ENCODE measurements around the gene CDH15. TPM values are rescaled to one million over a fixed set of nuclear protein-coding genes. Genes with fewer than 3 reads are reported as not detected.

The CDH15 gene
- polyA plus RNA-seq, 2 of the 4 experiments (the other 2 are of a cell fraction): 0.05 to 0.08 TPM

DNA sequence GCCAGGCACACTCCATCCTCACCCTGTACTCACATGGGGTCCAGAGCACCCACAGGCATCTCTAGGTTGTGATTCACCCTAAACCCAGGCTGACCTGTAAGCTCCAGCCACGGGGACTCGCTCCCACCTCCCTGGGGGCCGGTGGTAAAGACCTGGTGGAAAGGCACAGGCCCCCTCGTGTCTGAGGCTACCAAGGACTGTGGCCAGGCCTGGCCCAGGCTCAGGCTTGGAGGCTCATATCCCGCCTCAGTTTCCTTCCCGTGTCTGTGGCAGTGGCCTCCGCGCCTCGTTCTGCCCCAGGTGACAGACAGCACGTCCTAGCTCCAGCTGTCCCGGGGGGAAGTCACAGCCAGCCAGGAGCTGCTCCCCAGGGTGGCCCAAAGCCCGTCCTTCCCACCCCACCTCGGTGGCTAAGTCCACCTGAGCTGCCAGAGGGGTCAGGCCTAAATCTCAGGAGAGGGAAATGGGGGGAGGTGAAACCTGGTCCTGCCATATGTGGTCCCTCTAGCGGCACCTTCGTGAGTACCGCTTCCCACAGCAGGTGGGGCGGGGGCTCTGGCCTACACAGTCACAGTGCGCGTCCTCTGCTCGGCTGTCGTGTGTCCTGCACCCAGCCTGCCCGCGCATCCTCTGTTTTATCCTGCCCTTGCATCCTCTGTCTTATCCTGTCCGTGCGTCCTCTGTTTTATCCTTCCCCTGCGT lies 12.6 kb downstream of the CDH15 start:
- ATAC-seq: peak in 1 of 2 experiments; percentile 54; a peak in 3 of 6 replicates
- H3K4me2 ChIP-seq: no peak overlapping the region
- no peak overlapping the region for H3K27ac ChIP-seq
- TF ChIP-seq ZSCAN20 (CRISPR knock-in tag; IDR thresholded peaks at IDR 0.05) (no peak), HEYL (CRISPR knock-in tag; IDR thresholded peaks at IDR 0.05) (no peak)
- DNase-seq (ENCODE audit: low read depth in 1 of 2, low spot score in 1 of 2): no peak
- no peaks in the 10 kb centered on the region for H3K9me3 ChIP-seq
- no peak for FAIRE-seq
- no peak overlapping the region for H3K4me3 ChIP-seq
- H3K4me1 ChIP-seq: no peaks in the 10 kb centered on the region
- POLR2A ChIA-PET: no interaction called here
- WGBS (ENCODE audit: missing lambda C conversion rate): 54% methylated on average over 19 of the region's 26 CpGs
- CTCF ChIA-PET: interaction anchor here (0.7 kb wide), 1 partner anchor 310 kb away, joined by 3 read pairs; no protein-coding TSS in a partner anchor

DNA sequence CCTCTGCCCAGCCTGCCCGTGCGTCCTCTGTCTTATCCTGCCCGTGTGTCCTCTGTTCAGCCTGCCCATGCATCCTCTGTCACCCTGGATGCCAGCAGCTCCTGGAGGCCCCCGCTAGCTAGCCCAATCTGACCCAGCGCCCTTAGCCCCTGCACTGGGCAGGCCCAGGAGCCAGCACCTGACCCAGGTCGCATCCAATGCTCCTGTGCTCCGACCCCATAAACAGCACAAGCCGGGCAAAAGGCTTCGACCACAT lies 13.1 kb downstream of the CDH15 start:
- Histone ChIP-seq H3K4me3 (no peak overlapping the region), H3K4me1 (no peaks in the 10 kb centered on the region), H3K27ac (no peak overlapping the region), H3K9me3 (no peaks in the 10 kb centered on the region), H3K4me2 (no peak overlapping the region)
- peak in 1 of 2 experiments; percentile 11; a peak in 1 of 6 replicates for ATAC-seq
- POLR2A ChIA-PET: no interaction called here
- 74% methylated on average over 9 of the region's 9 CpGs for WGBS (ENCODE audit: missing lambda C conversion rate)
- FAIRE-seq: no peak
- TF ChIP-seq HOXB5 (CRISPR knock-in tag; IDR thresholded peaks at IDR 0.05) (no peak), TP53 (CRISPR knock-in tag; IDR thresholded peaks at IDR 0.05) (no peak), HEYL (CRISPR knock-in tag; IDR thresholded peaks at IDR 0.05) (no peak), POLR2A (IDR thresholded peaks at IDR 0.05; ENCODE audit: low read length) (no peak), ZFP36 (IDR thresholded peaks at IDR 0.05; ENCODE audit: borderline replicate concordance, partially characterized antibody) (no peak), NPAS2 (CRISPR knock-in tag; IDR thresholded peaks at IDR 0.05; ENCODE audit: borderline replicate concordance) (no peak), CHD2 (IDR thresholded peaks at IDR 0.05; ENCODE audit: low read length, partially characterized antibody) (no peak)
- TF ChIP-seq, protein P1, sequence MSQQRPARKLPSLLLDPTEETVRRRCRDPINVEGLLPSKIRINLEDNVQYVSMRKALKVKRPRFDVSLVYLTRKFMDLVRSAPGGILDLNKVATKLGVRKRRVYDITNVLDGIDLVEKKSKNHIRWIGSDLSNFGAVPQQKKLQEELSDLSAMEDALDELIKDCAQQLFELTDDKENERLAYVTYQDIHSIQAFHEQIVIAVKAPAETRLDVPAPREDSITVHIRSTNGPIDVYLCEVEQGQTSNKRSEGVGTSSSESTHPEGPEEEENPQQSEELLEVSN (IDR thresholded peaks at IDR 0.05; ENCODE audit: borderline replicate concordance, low read depth): no peak
- CTCF ChIA-PET: no interaction called here
- DNase-seq (ENCODE audit: low read depth in 1 of 2, low spot score in 1 of 2): no peak

DNA sequence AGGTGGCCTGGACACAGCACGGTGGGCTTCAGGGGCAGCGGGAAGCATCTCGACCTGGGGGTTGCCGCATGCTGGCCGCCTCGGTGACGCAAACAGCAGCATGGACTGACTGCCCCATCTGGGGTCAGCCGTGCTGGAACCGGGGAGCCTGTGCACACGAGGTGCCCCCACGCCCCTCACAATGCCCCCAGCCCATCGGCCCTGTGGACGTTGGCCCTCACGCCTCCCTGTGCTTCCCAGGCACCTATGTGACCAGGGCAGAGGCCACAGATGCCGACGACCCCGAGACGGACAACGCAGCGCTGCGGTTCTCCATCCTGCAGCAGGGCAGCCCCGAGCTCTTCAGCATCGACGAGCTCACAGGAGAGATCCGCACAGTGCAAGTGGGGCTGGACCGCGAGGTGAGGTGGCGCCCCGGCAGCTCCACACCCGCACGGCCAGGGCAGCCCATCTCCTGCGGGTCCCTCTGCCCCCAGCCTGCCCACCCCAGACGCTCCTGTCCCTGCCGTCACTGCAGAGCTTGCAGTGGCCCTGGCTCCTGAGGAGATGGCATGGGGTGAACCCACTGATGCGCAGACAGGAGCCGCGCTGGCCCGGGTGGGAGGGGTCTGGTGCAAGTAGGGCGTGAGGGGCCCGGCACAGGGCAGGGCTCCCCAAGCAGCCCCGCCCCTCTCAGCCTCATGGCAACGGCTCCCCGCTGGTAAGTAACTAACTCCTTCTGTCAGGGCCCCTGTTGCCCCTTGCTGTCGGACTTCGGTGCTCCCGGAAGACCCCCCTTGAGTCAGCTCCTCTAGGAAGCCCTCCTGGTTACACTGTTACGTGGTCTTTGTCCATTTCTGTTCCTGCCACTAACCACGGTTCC lies 13.6 kb downstream of the CDH15 start:
- no peak for DNase-seq (ENCODE audit: low read depth in 1 of 2, low spot score in 1 of 2)

More for the DNA sequence above, 13.6 kb downstream of the CDH15 start:
- POLR2A ChIA-PET: no interaction called here
- H3K4me1 ChIP-seq: no peaks in the 10 kb centered on the region
- whole genome bisulfite sequencing (ENCODE audit: missing lambda C conversion rate): 57% methylated on average over 32 of the region's 48 CpGs
- no peak for FAIRE-seq
- no peak overlapping the region for H3K4me2 ChIP-seq
- ATAC-seq: peak in 1 of 2 experiments; percentile 13; a peak in 3 of 6 replicates
- CTCF ChIA-PET: no interaction called here
- H3K27ac ChIP-seq: no peak overlapping the region
- no peak overlapping the region for H3K4me3 ChIP-seq
- no peaks in the 10 kb centered on the region for H3K9me3 ChIP-seq
- TF ChIP-seq ZNF302 (CRISPR knock-in tag; IDR thresholded peaks at IDR 0.05) (no peak), ZC3H11A (IDR thresholded peaks at IDR 0.05) (no peak), ZSCAN20 (CRISPR knock-in tag; IDR thresholded peaks at IDR 0.05) (no peak), HDAC2 (IDR thresholded peaks at IDR 0.05) (no peak), PHF8 (IDR thresholded peaks at IDR 0.05; ENCODE audit: borderline replicate concordance, low read depth) (no peak), EP300 (IDR thresholded peaks at IDR 0.05) (no peak), SREBF2 (IDR thresholded peaks at IDR 0.05) (no peak), JUN (IDR thresholded peaks at IDR 0.05) (no peak), FOXS1 (CRISPR knock-in tag; IDR thresholded peaks at IDR 0.05) (no peak), RNF2 (IDR thresholded peaks at IDR 0.05; ENCODE audit: borderline replicate concordance, low read depth) (no peak), EHMT2 (IDR thresholded peaks at IDR 0.05; ENCODE audit: low read depth) (no peak), KDM1A (IDR thresholded peaks at IDR 0.05; ENCODE audit: low read depth) (no peak), CHD2 (IDR thresholded peaks at IDR 0.05; ENCODE audit: low read length, partially characterized antibody) (no peak)
- TF ChIP-seq, protein P2, sequence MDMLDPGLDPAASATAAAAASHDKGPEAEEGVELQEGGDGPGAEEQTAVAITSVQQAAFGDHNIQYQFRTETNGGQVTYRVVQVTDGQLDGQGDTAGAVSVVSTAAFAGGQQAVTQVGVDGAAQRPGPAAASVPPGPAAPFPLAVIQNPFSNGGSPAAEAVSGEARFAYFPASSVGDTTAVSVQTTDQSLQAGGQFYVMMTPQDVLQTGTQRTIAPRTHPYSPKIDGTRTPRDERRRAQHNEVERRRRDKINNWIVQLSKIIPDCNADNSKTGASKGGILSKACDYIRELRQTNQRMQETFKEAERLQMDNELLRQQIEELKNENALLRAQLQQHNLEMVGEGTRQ (IDR thresholded peaks at IDR 0.05): no peak
- TF ChIP-seq, protein P3, sequence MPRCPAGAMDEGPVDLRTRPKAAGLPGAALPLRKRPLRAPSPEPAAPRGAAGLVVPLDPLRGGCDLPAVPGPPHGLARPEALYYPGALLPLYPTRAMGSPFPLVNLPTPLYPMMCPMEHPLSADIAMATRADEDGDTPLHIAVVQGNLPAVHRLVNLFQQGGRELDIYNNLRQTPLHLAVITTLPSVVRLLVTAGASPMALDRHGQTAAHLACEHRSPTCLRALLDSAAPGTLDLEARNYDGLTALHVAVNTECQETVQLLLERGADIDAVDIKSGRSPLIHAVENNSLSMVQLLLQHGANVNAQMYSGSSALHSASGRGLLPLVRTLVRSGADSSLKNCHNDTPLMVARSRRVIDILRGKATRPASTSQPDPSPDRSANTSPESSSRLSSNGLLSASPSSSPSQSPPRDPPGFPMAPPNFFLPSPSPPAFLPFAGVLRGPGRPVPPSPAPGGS (IDR thresholded peaks at IDR 0.05): no peak
- TF ChIP-seq, protein P4, sequence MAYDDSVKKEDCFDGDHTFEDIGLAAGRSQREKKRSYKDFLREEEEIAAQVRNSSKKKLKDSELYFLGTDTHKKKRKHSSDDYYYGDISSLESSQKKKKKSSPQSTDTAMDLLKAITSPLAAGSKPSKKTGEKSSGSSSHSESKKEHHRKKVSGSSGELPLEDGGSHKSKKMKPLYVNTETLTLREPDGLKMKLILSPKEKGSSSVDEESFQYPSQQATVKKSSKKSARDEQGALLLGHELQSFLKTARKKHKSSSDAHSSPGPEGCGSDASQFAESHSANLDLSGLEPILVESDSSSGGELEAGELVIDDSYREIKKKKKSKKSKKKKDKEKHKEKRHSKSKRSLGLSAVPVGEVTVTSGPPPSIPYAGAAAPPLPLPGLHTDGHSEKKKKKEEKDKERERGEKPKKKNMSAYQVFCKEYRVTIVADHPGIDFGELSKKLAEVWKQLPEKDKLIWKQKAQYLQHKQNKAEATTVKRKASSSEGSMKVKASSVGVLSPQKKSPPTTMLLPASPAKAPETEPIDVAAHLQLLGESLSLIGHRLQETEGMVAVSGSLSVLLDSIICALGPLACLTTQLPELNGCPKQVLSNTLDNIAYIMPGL (CRISPR knock-in tag; IDR thresholded peaks at IDR 0.05; ENCODE audit: borderline replicate concordance): no peak
- TF ChIP-seq, protein P5, sequence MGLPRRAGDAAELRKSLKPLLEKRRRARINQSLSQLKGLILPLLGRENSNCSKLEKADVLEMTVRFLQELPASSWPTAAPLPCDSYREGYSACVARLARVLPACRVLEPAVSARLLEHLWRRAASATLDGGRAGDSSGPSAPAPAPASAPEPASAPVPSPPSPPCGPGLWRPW (IDR thresholded peaks at IDR 0.05): no peak

Measured in A549 (cell line).